Superior temporal gyrus (tissue), 1 donor: ENCODE data around the gene XXYLT1.
"Not testable (repeated sequence)": the region's sequence is repeated elsewhere in the genome, so short reads cannot be mapped to it uniquely, and the experiment has no call there.

Experiments
- DNase-seq: peaks from one replicate; pipeline ENCODE4 v3.0.0-alpha.2; 2016; ENCODE audit errors: extremely low spot score

XXYLT1 gene

DNA sequence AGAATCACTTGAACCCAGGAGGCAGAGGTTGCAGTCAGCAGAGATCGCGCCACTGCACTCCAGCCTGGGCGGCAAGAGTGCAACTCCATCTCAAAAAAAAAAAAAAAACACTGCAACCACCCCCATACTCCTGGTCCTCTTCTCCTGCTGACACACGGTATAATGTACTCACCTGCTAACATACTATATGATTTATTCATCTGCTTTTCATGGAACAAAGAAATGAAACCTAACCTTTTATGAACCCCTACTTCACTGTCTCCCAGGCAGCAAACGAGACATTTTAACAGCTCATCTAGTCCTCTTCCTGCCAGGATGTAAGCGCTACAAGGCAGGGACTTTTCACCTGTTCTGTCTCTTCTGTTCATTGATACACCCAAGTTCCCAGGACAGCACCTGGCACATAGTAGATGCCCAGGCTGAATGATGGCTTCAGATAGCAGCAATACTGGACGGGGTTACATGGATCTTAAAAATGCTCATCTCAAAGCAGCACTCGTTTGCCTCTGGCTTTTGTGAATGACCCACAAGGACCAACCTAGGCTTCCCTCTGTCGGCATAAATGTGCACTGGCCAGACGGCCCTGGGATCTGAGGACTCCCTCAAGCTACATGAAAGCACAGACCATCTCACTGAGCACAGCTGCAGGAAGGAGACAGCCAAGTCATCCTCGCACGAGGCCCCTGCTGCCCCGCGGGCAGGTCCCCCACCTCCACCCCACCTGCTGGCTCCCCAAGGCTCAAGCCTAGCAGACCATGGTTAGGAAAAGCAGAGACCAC is 20.3 kb downstream of the XXYLT1 start:
- DNase-seq, result no peak

DNA sequence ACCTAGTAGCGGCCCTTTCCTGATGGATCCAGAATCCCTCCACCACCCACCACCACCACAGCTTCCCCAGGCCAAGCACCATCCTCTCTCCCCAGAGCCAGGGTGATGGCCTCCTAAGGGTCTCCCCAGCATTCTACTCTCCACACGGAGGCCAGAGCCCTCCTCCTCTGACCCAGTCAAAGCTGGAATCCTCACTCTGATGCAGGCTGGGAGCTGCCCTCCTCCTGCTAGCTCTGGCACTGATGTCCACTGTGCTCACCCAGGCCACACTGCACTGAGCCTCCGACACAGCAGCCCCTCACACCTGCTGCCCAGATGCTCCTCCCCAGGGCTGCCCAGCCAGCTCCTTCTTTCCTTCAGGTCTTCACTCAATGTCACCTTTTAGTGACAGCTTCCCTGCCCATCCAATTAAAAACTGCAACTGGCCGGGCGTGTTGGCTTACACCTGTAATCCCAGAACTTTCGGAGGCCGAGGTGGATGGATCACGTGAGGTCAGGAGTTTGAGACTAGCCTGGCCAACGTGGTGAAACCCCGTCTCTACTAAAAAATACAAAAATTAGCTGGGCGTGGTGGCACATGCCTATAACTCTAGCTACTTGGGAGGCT is 21.0 kb downstream of the XXYLT1 start:
- no peak for DNase-seq

DNA sequence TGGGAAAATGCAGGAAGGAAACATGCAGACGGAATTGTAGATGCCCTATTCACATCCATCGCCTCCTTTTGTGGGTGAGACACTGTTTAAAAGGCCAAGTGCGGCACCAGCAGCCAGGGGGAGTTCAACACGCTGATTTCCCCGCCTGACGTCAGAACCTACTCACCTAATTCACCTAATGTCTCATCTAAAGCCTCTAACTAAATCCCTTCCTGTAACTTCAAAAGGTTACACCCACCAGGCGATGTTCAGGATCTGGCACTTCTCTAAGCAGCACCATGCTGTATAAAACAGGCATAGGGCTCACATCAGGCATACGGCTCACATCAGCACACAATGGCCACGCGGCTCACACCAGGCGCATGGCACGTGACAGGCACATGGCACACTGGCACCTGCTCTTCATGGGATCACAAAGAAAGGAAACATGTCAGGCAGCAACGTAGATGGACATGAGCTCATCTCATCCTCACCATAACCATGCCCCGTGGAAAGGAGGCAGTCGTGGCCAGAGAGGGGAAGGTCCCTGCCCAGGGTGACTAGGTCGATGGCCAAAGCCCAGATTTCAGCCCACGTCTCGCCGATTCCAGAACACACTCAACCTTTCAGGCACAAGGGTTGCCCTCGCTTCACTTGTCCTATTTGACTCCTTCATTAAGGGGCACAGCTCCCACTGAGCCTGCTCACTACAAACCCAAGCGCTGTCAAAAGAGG is 21.7 kb downstream of the XXYLT1 start:
- DNase-seq, result no peak

DNA sequence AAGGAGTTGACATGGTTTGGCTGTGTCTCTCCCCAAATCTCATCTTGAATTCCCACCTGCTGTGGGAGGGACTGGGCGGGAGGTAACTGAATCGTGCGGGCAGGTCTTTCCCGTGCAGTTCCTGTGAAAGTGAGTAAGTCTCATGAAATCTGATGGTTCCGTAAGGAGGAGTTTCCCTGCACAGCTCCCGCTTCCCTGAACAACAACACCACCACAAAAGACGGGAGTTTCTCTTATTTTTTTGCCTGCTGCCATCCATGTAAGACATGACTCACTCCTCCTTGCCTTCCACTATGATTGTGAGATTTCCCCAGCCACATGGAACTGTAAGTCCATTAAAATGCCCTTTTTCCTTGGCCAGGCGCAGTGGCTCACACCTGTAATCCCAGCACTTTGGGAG is 22.7 kb downstream of the XXYLT1 start:
- no peak for DNase-seq

DNA sequence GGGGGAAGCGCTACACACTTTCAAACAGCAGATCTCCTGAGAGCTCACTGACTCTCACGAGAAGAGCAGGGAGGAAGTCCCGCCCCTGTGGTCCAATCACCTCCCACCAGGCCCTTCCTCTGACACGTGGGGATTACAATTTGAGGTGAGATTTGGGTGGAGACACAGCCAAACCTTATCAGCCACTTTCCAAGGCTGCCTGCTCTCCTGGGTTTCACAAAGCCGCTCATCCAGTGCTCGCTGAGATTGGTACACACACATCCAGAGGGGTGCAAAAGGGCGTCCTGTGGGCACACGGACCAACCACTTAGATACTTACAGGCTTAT is 23.1 kb downstream of the XXYLT1 start:
- no peak for DNase-seq

DNA sequence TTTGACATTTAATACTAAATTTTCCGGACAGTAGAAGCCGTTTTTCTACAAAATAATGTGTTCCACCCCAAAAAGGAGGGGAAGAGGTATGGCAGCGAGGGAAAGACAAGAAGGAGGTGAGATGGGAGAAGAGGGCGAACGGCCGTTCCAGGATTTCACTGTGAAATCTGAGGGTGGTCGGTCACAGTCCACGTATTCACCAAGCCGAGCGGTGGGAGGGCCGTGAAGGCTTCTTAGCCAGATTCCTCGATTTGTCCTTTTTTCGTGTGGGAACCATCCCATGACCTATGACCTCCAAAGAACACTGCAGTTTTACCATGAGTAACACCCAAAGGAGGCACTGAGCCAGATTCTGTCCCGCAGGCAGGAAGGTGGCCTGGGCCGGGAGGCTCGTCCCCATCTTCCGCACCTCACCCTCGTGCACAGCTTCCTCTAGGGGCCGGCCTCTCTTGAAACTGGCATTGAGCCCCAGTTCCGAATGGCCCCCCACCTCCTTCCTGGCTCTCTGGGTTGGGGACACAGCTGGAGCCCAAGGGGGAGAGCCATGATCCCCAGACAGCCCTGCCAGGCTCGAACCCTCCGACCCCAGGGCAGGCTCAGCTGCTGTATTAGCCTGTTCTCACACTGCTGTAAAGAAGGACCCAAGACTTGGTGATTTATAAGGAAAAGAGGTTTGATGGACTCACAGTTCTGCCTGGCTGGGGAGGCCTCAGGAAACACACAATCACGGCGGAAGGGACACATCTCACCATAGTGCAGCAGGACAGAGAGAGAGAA is 23.7 kb downstream of the XXYLT1 start:
- DNase-seq, result no peak

DNA sequence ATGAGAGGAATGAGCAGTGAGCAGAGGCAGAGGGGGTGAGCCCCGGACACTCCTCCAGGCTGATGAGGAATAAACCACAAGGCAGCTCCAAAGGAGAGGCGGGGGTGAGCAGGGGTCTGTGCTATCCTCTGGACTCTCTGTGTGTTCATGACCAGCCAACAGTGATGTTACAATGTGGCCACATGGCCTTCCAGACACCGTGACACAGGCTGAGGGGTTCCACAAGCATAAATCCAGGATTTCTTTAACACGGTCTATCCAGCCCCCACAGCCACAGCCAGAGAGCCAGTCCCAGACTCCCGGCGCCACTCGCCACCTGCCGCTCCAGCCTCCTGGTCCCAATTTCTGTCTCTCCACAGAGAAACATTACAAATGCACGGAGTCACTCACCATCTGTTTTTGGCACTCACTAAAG is 24.4 kb downstream of the XXYLT1 start:
- no peak for DNase-seq

DNA sequence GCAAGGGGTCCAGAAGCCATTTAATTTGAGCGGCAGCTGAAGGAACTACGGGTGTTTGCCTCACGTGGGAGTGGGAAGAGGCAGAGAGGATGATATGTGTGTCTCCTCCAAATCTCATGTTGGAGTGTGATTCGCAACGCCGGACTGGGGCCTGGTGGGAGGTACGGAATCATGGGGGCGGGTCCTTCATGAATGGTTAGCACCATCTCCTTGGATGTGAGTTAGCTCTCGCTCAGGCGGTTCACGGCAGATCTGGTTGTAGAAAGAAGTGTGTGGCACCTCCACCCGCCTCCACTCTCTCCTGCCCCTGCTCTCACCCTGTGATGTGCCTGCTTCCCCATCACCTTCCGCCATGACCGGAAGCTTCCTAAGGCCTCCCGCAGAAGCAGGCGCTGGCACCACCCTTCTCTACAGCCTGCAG is 25.4 kb downstream of the XXYLT1 start:
- no peak for DNase-seq

DNA sequence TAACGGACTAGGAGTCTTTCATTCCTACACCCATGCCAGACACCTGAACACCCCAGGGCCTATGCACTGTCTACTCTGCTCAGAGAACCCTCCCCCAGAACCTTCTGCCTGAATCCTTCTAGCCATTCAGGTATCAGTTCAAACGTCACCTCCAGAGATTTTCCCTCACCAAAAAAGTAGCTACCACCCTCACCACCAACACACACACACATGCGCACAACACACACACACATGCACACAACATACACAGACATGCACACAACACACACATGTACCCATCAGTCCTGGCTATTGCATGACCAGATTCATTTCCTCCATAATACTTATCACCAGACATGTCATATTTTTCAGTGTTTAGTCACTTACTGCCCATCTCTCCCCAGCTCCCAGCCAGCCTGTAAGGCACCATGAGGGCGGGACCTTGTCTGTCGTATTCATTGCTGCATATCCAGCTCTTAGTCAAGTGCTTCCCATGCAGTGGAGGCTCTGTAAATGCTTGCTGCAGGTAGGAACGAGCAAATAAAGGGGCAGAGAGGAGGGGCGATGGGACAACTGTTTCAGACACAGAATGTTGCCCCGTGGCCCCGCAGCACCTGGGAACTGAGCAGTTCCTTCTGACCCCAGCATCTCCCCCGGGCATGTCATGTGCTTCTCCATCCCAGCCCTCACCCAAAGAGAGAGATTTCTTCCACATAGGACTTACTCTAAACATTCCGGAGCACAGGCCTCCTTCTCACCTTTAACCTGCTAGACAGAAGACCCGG is 29.2 kb downstream of the XXYLT1 start:
- DNase-seq, result no peak

DNA sequence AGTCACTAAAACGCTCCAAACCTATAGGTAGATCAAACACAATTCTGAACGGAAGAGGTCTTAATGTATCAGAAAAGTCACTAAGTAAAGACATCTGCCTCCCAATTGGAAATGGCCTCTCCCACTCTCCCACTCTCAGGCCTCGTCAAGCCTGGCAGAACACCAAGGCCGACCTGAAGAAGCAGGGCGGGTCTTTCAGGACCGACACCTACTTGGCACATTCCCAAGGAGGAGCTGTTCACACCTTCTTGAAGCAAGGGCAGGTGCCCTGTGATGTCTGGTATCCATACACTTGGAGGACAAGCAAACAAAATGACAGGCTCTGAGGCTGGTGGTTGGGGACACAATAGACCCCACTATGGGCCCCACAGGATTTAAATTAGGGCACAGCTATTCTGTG is 30.0 kb downstream of the XXYLT1 start:
- DNase-seq, result no peak

DNA sequence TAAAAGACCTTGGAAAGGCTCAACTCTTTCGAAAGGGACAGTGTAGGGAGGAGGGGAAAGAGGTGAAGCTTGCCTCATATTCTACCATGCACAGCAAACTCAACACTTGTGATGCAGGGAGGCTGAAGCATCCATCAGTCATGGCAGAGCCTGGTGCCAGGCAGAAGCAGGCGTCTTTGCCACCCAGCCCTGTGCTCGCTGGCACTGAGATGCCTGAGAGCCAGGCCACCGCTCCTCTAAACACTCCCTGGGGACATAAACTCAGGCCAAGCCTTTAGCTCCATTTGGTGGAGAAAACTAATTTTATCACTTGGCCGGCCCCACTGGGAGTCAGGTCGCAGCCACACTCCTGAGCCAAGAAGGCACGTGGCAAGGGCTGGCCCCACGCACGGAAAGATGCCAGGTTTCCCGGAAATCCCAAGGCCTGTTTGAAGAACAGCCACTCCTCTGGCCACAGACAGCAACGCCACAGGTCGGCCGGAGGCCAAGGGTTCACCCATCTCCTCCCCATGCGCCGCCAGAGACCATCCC is 30.7 kb downstream of the XXYLT1 start:
- DNase-seq, result no peak

DNA sequence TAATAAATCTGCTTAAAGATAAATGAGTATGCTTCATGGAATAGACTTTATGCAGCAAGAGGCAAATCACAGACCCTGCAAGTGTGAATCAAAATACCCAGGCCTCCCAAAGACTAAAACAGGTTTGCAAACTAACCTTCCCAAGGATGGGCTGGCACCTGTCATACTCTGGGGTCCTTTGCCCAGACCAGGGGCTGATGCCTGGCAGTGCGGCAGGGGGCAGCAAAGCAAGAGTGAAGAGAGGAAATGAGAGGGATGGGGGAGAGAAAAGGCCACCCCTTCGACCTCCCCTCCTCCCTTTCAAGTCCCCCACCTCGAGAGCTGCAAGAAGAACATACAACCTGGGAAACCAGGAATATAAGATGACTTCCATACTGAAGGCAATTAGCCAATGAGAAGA is 31.8 kb downstream of the XXYLT1 start:
- no peak for DNase-seq

DNA sequence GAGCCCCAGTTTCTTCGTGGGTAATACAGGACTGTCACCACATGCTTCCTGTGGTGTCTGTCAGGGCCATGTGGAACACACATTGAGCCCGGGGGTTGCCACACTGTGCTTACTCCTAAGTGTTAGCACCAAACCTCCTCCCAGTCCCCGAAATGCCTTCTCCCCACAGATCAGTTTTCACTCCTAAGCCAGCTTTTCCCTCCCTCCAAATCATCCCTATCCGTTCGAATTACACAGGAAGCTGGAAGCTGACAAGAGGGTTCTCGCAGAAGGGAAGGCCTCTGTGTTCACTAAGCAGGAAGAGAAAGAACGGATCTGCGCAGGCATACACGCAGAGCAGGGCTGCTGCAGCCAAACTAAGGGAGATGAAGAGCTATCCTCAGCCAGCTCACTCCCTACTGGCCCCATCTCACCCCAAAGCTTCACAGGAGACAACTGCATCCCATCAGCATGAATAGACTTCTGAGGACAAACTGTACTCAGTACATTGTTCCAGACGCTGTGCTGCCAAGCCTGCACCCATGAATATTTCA is 32.3 kb downstream of the XXYLT1 start:
- DNase-seq, result no peak

DNA sequence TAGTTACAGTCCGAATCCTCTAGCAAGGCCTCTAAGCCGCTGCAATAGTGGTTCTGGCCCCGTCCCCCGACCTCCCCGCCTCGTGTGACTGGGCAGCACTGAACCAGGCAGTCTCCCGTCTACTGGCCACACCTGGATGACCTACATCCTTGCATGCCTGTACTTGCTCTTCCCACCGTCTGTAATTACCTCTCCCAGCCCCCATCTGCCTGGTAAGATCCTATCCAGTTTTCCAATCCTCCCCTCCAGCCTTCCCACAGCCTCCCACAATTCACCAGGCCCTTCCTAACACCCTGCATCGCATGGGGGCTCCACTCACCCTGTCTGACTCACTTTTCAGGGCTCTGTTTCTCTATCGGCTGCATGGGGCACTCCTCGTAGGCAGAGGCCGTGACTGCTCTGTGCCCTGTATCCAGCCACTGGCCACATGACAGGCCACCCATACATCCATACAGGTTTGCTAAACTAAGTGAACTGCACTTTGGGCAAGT is 32.8 kb downstream of the XXYLT1 start:
- DNase-seq, result no peak

DNA sequence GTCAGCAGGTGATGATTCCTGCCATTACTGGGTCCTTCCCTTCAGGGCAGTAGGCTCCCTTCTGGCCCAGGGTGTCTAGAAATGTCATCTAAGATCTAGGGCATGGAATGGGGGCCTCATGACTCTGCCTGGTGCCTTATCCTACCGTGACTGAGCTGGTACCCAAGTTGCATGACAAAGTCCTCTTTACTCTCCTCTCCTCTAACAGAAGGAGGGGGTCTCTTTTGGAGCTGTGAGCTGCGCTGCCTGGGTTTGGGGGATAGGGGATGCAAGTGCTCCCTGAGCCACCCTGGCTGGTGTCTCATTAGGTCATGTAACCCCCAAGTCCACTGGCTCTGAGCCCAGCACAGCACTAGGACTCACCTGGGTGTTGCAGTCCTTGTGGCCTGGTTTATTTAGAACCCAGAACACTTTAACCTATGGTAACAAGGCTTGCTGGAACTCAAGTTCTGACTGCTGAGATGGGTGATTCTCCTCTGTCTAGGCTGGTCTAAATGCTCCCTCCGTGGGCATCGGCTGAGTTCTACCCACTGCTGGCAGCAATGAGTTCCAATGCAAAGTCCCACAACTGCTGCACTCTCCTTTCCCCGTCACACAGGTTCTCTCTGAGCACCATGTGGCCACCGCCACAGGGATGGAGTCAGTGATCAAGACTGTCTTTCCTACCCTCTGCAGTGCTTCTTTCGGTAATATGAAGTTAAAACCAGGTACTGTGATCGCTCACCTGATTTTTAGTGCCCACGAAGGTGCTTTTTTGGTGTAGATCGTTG is 34.0 kb downstream of the XXYLT1 start:
- DNase-seq, result no peak

DNA sequence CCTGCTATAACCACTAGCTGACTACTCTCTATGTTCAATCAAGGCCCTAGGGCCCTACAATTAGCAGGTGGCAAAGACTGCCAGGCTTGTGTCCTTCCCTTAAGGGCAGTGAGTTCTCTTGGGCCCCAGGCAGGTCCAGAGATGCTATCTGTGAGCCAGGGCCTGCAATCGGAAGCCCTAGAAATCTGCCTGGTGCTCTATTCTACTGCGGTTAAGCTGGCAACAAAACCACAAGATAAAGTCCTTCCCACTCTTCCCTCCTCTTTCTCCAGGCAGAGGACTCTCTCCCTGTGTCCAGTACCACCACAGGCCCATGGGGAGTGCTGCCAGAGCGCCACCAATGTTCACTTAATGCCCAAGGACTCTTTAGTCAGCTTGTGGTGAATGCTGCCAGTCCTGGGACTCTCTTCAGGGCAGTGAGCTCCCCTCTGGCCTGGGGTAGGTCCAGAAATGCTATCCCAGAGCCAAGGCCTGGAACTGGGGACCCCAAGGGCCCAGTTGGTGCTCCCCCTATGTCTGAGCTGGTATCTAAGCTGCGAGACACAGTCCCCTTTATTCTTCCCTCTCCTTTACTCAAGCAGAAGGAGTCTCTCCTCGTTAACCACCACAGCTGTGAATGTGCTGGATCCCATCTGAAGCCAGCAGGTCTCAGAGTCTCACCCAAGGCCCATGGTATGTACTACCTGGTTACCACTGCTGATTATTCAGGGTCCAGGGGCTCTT is 34.7 kb downstream of the XXYLT1 start:
- DNase-seq, result no peak

DNA sequence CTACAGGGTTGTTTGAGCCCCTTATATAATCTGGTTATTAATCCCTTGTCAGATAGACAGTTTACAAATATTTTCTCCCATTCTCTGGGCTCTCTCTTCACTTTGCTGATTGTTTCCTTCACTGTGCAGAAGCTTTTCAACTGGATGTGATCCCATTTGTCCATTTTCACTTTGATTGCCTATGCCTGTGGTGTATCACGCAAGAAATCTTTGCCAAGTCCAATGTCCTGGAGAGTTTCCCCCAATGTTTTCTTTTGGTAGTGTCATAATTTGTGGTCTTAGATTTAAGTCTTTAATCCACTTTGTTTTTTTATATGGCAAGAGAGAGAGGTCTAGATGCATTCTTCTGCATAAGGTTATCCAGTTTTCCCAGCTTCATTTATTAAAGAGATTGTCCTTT is 40.7 kb downstream of the XXYLT1 start:
- DNase-seq, result no peak

DNA sequence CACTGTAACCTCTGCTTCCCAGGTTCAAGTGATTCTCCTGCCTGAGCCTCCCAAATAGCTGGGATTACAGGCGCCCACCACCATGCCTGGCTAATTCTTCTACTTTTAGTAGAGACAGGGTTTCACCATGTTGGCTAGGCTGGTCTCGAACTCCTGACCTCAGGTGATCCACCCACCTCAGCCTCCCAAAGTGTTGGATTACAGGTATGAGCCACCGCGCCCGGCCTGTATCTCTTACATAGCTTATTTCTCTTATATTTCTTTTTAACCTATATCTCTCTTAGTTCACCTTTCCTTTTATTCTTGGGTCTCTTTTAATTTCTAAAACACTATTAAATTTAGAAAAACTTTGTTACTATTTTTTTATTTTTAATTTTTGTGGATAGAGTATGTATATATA is 42.1 kb downstream of the XXYLT1 start:
- DNase-seq, result not testable (repeated sequence)

DNA sequence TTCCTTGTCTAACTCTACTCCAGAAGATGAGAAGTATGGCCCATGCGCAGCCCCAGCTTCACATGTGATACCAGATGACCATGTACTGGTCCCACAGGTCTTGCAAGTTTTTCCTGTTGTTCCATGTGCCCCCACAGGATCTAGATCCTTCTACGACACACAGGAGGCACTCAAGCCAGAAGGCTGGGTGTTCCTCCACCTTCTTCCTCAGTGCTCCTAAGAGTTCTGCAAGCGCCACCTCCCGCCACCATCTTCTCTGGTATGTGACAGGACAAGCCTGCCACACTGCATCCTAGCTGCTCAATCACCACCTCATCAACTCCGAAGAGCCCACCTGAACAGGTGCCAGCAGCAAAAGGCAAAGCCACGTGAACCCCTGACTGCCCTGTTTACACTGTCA is 43.1 kb downstream of the XXYLT1 start:
- no peak for DNase-seq
